C4-2B (cell line): ENCODE measurements around the gene TSR1.

Experiments
- CTCF ChIP-seq: fragments of 450-650 bp; conservative IDR thresholded peaks from 2 replicates; pipeline ENCODE4 v1.5.1; 2017; ENCODE audit warnings: mild to moderate bottlenecking
- ZFX ChIP-seq: fragments of 450-650 bp; IDR thresholded peaks from 2 replicates; pipeline ENCODE4 v1.6.1; 2017

GRCh38 chr17:2366747-2367494 is 30.7 kb upstream of the TSR1 start:
- TF ChIP-seq CTCF (no peak), ZFX (no peak)
